Pancreas (tissue), 10 donors: ENCODE results near the gene ABL1. TPM values are rescaled to one million over a fixed set of nuclear protein-coding genes. Genes with fewer than 3 reads are reported as not detected.

Source experiments
- ATAC-seq, 4 donors: fragments of 200-7000 bp; cut with Tn5 transposase; one replicate each; pipeline versions ENCODE4 v1.8.0 to v1.9.1; 2020; ENCODE audit warnings: mild to moderate bottlenecking in 4 of 4, moderate library complexity in 4 of 4
- DNase-seq, 6 donors: peaks; one replicate each; pipeline ENCODE4 v3.0.0-alpha.2; 2020
- FAIRE-seq: peaks from 2 replicates; lab custom pipeline; 2012; peaks lifted over from hg19 to GRCh38; lab: Jason Lieb, UNC
- H3K27ac ChIP-seq, 4 donors: fragments of 200-600 bp; sonication (generic); 1 replicate in 3 of 4; 2 replicates in 1 of 4; pipeline versions ENCODE4 v1.5.0 to v1.8.0; 2020
- H3K27me3 ChIP-seq, 4 donors: fragments of 200-600 bp; one replicate each; pipeline ENCODE4 v1.8.0; 2021
- H3K36me3 ChIP-seq, 3 donors: fragments of 200-600 bp; sonication (generic) in 1 of 3; one replicate each; pipeline versions ENCODE4 v1.5.0 to v1.8.0; 2020 to 2021
- H3K4me1 ChIP-seq, 3 donors: fragments of 200-600 bp; one replicate each; pipeline ENCODE4 v1.8.0; 2021
- H3K4me3 ChIP-seq, 4 donors: fragments of 200-600 bp; sonication (generic) in 2 of 4; one replicate each; pipeline versions ENCODE4 v1.5.0 to v1.8.0; 2020 to 2021
- H3K9me3 ChIP-seq, 4 donors: fragments of 200-600 bp; one replicate each; pipeline ENCODE4 v1.8.0; 2021
- WGBS, 2 donors: extraction: QIAGEN DNeasy Blood & Tissue Kit; methylation state at CpG; one replicate each; pipeline ENCODE4 v1.1.7; 2013; 5-methylcytosine and 5-hydroxymethylcytosine counted together
- intact Hi-C, 3 donors: fragments of 100-400 bp; cut with DNase I; formaldehyde crosslinking; loops; one replicate each; pipeline versions ENCODE4 v1.11.1 to v1.14.2; 2022
- polyA plus RNA-seq, 2 donors: library from polyadenylated mRNA; stranded (reverse); fragments of 200-250 nt; gene quantifications; one replicate each; pipeline ENCODE4 v1.2.3, GENCODE V29; 2013
- total RNA-seq, 6 donors: library from RNA; stranded (reverse); fragmentation: NEBNext Ultra II Directional in 4 of 6; extraction: Animal tissue kit (Norgen Biotek cat#: 25700) in 4 of 6; gene quantifications; one replicate each; pipeline versions ENCODE4 v1.2.1 to v1.2.4, GENCODE V29; 2021 to 2023
- TF ChIP-seq, protein P1 (sequence below), 4 donors: fragments of 200-600 bp; sonication (generic) in 3 of 4; IDR thresholded peaks; one replicate each; pipeline versions ENCODE4 v1.5.0 to v1.8.0; 2021; ENCODE audit warnings: antibody characterized with exemption in 4 of 4
- donor health status: healthy with polysubstance abuse.
- donor health status: DM: no; HTN: no; CAD: no; lungs with moderate emphysema.
- donor health status: DM: no; HTN: no; CAD: no.
- donor health status: control.
- donor health status: control.
- donor health status: Bipolar disorder and iron deficiency.
- donor health status: DM: yes; HTN: yes; CAD: no.
- donor health status: DM: no; HTN: no; CAD: no.
- donor health status: DM: no; HTN: no; CAD: no.
- donor health status: DM: yes; HTN: yes; CAD: no.

The ABL1 gene
- 10 to 100 TPM; 16.4 to 31.9 (median 22.2) TPM for total RNA-seq
- 10 to 100 TPM; 15.3 to 16.8 TPM for polyA plus RNA-seq

DNA sequence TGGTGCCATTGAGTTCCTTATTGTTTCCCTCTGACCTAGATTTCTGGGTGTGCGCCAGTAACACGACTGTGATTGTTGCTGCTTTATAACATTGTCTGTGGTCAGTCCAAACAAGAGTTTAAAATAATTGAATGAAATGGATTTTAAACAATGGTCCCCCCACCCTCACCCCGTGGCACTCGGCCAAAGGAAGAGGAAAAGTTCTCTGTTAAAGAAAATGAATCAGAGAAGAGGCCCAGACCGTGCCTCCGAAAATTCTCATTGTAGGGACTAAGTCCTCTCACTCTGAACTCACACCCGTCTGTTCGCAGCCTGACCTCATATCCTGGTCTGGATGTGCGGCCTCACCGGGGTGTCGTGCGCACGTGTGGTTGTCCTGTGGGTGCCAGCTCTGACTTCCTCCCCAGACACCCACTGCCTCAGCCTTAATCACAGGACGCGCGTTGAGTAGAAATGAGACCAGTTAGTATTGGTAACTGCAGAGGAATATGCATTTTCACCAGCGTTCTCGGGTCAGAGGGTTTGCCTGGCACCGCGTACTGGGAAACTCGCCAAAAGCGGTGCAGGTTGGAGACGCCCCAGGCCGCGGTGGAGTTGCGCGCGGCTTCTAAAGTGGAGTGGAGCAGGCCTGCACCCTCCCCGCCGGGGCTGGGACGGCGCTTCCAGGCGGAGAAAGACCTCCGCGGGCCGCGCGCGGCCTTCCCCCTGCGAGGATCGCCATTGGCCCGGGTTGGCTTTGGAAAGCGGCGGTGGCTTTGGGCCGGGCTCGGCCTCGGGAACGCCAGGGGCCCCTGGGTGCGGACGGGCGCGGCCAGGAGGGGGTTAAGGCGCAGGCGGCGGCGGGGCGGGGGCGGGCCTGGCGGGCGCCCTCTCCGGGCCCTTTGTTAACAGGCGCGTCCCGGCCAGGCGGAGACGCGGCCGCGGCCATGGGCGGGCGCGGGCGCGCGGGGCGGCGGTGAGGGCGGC lies at the start of gene ABL1:
Gene ABL1 (plus strand): TSS at position 884 of the 966 bp plus-strand sequence. CDS start 193 bp downstream, outside the sequence.
- peaks cover 3 to 17% (median 13%) of the 10 kb centered on the region in 3 donors for H3K4me1 ChIP-seq
- peak; percentile 64 to 89 (median 75) for DNase-seq
- FAIRE-seq: no peak
- intact Hi-C loops: no loop called here
- H3K27me3 ChIP-seq: no peaks in the 10 kb centered on the region
- H3K9me3 ChIP-seq: no peaks in the 10 kb centered on the region
- peak; percentile 84 to 91 (median 88) for ATAC-seq
- TF ChIP-seq, protein P1, sequence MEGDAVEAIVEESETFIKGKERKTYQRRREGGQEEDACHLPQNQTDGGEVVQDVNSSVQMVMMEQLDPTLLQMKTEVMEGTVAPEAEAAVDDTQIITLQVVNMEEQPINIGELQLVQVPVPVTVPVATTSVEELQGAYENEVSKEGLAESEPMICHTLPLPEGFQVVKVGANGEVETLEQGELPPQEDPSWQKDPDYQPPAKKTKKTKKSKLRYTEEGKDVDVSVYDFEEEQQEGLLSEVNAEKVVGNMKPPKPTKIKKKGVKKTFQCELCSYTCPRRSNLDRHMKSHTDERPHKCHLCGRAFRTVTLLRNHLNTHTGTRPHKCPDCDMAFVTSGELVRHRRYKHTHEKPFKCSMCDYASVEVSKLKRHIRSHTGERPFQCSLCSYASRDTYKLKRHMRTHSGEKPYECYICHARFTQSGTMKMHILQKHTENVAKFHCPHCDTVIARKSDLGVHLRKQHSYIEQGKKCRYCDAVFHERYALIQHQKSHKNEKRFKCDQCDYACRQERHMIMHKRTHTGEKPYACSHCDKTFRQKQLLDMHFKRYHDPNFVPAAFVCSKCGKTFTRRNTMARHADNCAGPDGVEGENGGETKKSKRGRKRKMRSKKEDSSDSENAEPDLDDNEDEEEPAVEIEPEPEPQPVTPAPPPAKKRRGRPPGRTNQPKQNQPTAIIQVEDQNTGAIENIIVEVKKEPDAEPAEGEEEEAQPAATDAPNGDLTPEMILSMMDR (IDR thresholded peaks at IDR 0.05): no peak
- WGBS, 2 donors: 3% methylated on average over 55 to 78 of the region's 78 CpGs
- H3K27ac ChIP-seq: peak within 1 kb of the TSS; percentile 60 to 89 (median 82)
- peak within 1 kb of the TSS; percentile 43 to 67 (median 54) for H3K4me3 ChIP-seq
- H3K36me3 ChIP-seq: no peaks in the 10 kb centered on the region

- peak in 2 of 4 donors; percentile 48 to 50 for ATAC-seq
- no peaks in the 10 kb centered on the region for H3K9me3 ChIP-seq
- WGBS, 2 donors: 48 to 53% methylated on average over 6 of the region's 6 CpGs
- intact Hi-C loops: no loop called here
- no peak for FAIRE-seq
- no peaks in the 10 kb centered on the region for H3K27me3 ChIP-seq
- peaks cover 0 to 16% (median 4%) of the 10 kb centered on the region in 3 donors for H3K4me1 ChIP-seq
- H3K27ac ChIP-seq: no peak overlapping the region
- no peak overlapping the region for H3K4me3 ChIP-seq
- no peak for DNase-seq
- TF ChIP-seq, protein P1 (IDR thresholded peaks at IDR 0.05): no peak
- H3K36me3 ChIP-seq: no peaks in the 10 kb centered on the region
These were observed 49.0 kb upstream of the ABL1 start for GRCh38 chr9:130785940-130786508.

DNA sequence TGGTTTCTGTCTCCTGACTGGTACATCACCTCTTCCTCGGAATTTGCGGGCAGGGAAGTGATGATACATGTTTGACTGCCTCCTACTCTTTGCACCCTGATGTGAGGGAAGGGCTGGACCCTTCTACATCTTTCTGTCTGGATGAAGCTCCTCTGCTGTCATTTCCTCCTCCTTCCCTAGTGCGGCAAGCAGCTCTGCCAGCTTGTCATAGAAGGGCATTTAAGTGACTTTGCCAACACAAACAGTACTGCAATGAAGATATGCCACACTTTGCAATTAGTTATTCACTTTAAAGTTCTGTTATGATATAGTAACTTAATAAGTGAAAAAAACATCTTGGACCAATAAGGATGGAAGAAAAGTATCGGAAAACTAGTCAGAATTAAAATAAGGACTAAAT lies 48.5 kb upstream of the ABL1 start:
- Histone ChIP-seq H3K36me3 (no peaks in the 10 kb centered on the region), H3K27me3 (no peaks in the 10 kb centered on the region), H3K4me3 (no peak overlapping the region), H3K4me1 (peaks cover 0 to 16% (median 4%) of the 10 kb centered on the region in 3 donors), H3K9me3 (no peaks in the 10 kb centered on the region), H3K27ac (no peak overlapping the region)
- intact Hi-C loops: no loop called here
- FAIRE-seq: no peak
- TF ChIP-seq, protein P1 (IDR thresholded peaks at IDR 0.05): no peak
- WGBS, 2 donors: 61% methylated on average over 4 of the region's 4 CpGs
- peak in 3 of 4 donors; percentile 19 to 42 (median 40) for ATAC-seq
- DNase-seq: no peak

- no peak overlapping the region for H3K4me3 ChIP-seq
- ATAC-seq (no peak), DNase-seq (no peak), FAIRE-seq (no peak)
- no peaks in the 10 kb centered on the region for H3K27me3 ChIP-seq
- intact Hi-C loops: no loop called here
- no peaks in the 10 kb centered on the region for H3K36me3 ChIP-seq
- 98% methylated on average over 7 of the region's 7 CpGs for WGBS, 2 donors
- H3K4me1 ChIP-seq: peaks cover 0 to 12% (median 3%) of the 10 kb centered on the region in 3 donors
- TF ChIP-seq, protein P1 (IDR thresholded peaks at IDR 0.05): no peak
- H3K27ac ChIP-seq: no peak overlapping the region
- H3K9me3 ChIP-seq: no peaks in the 10 kb centered on the region
These were observed 45.0 kb upstream of the ABL1 start for GRCh38 chr9:130789747-130790672.
